Measurements from ENCODE around the gene KDM5B.

DNA sequence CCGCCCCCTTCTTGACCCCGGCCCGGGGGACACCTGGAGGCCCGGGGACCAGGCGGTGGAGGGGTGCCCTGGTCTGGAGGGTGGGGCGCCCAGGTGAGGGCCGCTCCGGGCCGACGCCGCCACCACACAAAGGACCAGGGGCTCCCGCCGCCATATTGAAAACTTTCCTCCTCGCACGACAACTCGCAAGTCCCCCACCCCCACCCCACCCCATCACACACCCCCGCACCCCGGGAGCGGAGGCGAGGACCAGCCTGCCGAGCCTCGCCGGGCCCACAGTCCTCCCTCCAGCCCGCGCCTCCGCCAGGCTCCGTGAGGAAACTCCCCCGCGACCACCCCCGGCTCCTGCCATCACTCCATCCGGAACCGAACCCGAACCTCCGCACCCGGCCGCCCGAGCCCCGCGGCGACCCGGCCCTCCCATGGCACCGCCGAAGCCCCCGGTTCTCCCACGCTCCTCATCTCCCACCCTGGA lies 733 bp downstream of the KDM5B start:
- TF ChIP-seq, protein P1, sequence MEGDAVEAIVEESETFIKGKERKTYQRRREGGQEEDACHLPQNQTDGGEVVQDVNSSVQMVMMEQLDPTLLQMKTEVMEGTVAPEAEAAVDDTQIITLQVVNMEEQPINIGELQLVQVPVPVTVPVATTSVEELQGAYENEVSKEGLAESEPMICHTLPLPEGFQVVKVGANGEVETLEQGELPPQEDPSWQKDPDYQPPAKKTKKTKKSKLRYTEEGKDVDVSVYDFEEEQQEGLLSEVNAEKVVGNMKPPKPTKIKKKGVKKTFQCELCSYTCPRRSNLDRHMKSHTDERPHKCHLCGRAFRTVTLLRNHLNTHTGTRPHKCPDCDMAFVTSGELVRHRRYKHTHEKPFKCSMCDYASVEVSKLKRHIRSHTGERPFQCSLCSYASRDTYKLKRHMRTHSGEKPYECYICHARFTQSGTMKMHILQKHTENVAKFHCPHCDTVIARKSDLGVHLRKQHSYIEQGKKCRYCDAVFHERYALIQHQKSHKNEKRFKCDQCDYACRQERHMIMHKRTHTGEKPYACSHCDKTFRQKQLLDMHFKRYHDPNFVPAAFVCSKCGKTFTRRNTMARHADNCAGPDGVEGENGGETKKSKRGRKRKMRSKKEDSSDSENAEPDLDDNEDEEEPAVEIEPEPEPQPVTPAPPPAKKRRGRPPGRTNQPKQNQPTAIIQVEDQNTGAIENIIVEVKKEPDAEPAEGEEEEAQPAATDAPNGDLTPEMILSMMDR (IDR thresholded peaks at IDR 0.05; ENCODE audit: borderline replicate concordance, extremely low read depth, low read length, poor library complexity, severe bottlenecking), result no peak
- no peak for TF ChIP-seq EZH2 (IDR thresholded peaks at IDR 0.05; ENCODE audit: borderline replicate concordance, low read depth, low read length, severe bottlenecking)
